GM18861 (cell line): Measurements from ENCODE around the gene HES2.
"Not testable (repeated sequence)": the region's sequence is repeated elsewhere in the genome, so short reads cannot be mapped to it uniquely, and the experiment has no call there.

Experiments
- ATAC-seq: cut with Tn5 transposase; IDR thresholded peaks from one replicate; pipeline ENCODE4 v1.9.1; 2021; ENCODE audit not compliant: unreplicated experiment

Gene HES2

DNA sequence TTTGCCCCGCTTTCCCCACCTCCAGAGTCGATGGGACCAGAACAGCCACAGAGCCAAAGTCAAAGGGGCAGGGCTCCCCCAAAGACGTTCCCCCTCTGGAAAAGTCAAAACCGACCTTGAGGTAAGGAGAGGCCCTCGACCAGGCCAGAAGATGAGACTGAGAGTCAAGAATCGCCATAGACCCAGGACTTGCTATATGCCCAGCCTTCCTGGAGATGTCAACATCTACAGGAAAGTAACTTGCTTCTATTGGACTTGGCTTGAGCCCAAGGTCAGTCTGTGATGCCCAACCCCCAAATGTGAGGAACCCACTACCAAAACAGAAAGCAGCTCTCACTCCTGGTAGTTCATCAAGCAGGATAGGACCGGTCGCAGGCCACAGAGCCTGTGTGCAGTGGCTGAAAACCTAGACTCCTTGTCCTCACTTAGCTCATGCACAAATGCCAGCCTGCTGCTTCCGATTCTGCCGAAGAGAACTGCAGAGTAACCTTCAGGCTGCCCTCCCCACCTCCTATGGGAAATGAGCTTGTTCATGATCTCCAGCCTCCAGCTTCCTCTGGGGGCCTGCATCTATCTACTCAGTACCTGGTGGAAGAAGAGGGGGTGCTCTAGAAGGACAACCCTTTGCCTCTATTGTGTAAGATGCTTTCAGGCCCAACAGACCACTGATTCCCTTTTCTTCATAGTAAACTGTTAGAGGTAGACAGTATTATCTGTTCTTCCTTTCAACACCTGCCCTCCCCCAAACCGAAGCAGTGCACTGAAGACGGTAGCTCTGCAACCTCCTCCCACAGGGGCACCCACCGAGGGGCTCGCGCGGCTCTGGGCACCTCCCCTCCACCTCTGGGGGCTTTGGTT lies 27.5 kb downstream of the HES2 start:
- ATAC-seq = peak; percentile 2

DNA sequence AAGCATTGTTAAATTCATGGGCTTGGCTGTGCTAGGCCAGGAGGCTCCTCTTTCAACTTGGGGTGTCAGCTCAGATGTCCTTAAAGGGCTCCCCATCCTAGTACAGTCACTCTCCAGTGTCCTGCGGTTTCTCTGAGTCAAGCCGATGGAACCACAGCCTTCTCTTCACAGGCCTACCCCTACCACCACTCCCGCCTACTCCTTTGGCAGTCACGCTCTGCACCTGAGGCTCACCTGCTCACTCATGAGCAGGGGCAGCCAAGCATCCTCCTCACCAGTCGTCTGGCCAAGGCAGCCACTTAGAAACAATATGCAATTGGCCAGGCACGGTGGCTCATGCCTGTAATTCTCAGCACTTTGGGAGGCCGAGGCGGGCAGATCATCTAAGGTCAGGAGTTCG lies 29.7 kb downstream of the HES2 start:
- no peak for ATAC-seq

GRCh38 chr1:6386371-6386949 lies 33.3 kb downstream of the HES2 start:
- ATAC-seq = no peak

DNA sequence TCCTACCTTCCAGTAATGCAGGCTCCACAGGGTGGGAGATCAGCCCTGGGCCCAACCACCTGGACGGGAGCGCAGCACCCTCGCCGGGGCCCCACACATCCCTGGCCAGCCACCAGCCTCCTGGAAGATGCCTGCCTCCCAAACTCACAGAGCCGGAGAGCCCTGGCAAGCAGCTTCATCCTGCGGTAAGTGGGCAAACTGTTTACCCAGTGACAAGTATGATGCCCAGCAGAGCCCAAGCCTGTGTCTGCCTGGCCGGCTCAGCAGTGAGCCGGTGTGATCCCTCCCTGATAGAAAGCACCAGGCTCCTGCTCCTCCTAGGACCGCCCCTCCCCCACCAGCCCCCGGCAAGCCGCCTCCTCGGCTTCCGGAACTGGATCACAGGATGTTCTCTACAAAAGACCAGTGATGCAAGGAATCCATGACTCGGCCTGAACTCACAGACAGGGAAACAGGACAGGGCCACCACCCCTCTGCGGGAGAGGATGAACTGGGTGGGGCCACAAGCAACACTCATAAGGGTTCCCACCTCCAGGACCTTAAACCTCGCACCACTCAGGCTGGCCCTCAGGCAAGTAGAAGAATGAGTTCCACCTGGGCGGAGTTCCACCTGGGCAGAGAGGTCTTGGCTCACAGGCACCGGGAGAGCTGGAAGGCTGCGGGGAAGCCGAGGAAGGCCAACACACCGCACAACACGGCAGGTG lies 34.1 kb downstream of the HES2 start:
- no peak for ATAC-seq

- no peak for ATAC-seq
These were observed 34.8 kb downstream of the HES2 start for GRCh38 chr1:6384962-6385361.

GRCh38 chr1:6384135-6384534 lies 35.6 kb downstream of the HES2 start:
- ATAC-seq = no peak

- ATAC-seq = no peak
These were observed 39.7 kb downstream of the HES2 start for GRCh38 chr1:6380037-6380436.

GRCh38 chr1:6378096-6378746 lies 41.5 kb downstream of the HES2 start:
- ATAC-seq = no peak

DNA sequence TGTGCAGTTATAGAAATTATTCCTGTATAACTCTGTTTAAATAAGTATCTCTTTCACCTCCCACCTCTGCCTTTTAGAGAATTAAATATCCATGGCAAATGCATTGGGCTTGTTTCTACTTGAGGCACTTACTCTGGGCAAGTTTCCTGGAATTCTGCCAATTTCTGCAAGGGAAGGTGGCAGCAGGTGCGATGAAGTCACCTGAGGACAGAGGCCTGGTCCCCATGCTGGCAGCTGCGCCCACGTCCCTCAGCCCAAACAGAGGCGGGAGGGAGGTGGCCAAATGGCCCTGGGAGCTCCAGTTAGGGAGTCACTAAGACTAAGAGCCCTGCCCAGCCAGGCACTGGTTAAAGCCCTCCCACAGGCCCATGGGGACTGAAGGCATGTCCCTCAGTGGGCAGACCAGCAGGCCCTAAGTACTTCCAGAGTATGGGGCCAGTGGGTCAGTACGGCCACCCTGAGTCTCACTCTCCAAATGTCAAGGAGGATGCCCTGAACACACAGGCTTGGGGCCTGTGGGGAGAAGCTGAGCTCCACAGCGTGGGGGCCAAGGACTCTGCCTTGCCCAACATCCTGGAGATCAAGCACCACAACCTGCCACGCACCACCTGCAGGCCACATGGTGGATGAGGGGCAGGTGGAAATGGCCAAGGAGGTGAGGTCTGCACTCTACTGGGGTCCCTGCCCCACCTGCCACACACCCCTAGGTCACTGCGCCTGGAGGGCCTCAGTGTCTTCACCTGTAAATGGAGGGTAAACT lies 45.6 kb downstream of the HES2 start:
- ATAC-seq = no peak

- ATAC-seq = not testable (repeated sequence)
These were observed 47.5 kb downstream of the HES2 start for GRCh38 chr1:6372236-6372635.

GRCh38 chr1:6370006-6370405 lies 49.7 kb downstream of the HES2 start:
- ATAC-seq = no peak

DNA sequence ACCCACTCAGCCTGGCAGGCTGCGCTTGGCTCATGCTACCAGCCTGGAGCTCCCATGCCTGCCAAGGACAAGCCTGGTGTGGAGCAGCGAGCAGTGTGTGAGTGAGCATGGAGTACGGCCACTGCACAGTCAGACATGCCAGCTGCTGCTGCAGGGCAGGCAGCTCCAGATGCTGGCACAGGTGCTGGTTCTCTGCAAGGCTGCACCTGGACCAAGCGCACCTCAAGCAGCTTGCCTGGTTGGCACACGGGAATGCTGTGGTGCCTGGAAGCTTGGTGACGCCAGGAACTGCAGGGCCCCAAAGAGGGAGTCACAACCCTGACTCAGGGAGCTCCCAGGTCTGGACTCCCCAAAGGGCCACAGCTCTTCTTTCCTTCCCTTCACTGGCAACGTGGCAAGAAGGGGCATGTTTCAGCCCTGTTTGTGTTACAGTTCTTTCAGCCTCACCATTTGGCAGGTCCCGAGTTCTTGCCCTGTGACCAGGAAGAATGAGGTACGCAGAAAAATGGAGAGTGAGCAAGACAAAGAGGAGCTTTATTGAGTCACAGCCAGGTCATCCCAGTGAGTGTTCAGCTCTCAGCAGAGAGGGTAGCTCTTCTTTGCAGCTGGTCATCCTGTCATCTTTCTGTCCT lies 52.2 kb downstream of the HES2 start:
- no peak for ATAC-seq

DNA sequence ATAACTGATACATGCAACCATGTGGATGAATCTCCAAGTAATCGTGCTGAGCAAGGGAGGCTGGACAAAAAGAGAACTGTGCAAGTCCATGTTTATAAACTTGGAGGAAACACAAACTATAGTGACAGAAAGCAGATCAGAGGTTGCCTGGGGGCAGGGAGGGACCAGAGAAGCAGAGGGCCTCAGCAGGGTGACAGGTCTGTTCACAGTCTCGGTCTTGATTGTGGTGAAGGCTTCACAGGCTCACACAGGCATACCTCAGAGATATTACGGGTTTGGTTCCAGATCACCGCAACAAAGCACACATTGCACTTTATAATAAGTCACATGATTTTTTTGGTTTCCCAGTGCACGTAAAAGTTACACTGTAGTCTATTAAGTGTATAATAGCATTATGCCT lies 54.7 kb downstream of the HES2 start:
- no peak for ATAC-seq

GRCh38 chr1:6363085-6363884 lies 56.4 kb downstream of the HES2 start:
- ATAC-seq = not testable (repeated sequence)
